ENCODE results near the gene ALG8.
"Not testable (repeated sequence)": the region's sequence is repeated elsewhere in the genome, so short reads cannot be mapped to it uniquely, and the experiment has no call there.

ALG8 gene

DNA sequence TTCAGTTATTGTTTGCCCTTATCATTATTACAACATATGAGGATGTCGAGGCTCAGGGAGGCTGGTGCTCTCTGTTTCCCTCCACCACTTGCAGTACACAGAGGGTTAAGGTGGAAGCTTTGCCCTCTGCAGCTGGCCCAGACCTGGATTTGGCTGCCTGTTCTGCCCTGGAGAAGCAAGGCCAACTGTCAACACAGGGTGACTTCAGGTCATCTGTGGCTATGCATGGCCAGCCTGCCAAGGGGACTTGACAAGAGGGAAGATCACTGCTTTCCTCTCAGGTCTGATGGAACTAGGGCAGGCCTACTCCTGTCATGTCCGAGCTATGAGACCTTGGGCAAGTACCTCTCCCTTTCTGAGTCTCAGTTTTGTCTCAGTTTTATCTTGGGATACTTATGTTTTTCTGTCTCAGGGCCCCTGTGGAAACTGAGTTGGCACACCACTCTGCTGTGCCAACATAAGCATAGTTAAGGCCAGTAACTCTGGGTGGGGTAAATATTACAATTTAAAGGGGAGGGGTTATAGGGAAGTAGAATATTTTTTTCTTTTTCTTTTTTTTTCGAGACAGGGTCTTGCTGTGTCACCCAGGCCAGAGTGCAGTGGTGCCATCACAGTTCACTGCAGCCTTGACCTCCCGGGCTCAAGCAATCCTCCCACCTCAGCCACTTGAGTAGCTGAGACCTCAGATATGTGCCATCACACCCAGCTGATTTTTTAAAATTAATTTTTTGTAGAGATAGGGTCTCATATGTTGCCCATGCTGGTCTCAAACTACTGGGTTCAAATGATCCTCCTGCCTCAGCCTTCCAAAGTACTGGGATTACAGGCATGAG is 78.1 kb downstream of the ALG8 start:
- no peak for TF ChIP-seq ZNF274 (IDR thresholded peaks at IDR 0.05; ENCODE audit: low read depth, low read length)
- no peak overlapping the region for H3K4me3 ChIP-seq (ENCODE audit: low read length)

GRCh38 chr11:78060533-78060932 is 78.9 kb downstream of the ALG8 start:
- H3K4me3 ChIP-seq (ENCODE audit: low read length): no peak overlapping the region
- no peak for TF ChIP-seq ZNF274 (IDR thresholded peaks at IDR 0.05; ENCODE audit: low read depth, low read length)

DNA sequence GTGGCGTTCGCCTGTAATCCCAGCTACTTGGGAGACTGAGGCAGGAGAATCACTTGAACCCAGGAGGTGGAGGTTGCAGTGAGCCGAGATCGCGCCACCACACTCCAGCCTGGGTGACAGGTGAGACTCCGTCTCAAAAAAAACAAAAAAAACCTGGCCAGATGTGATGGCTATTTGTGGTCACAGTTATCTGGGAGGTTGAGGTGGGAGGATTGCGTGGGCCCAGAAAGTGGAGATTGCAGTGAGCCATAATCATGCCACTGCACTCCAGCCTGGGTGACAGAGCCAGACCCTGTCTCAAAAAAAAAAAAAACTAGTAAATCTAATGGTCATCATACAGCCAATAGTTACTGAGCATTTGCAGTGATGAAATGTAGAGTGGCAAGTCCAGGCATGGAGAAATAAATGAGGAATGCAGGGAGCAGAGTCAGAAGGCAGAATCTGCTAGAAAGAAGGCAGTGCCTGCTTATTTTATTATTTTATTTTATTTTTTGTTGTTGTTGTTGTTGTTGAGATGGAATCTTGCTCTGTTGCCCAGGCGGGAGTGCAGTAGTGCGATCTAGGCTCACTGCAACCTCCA is 79.6 kb downstream of the ALG8 start:
- not testable (repeated sequence) for H3K4me3 ChIP-seq (ENCODE audit: low read length)

GRCh38 chr11:78057462-78058055 is 81.9 kb downstream of the ALG8 start:
- TF ChIP-seq ZNF274 (IDR thresholded peaks at IDR 0.05; ENCODE audit: low read depth, low read length): no peak
- no peak overlapping the region for H3K4me3 ChIP-seq (ENCODE audit: low read length)

GRCh38 chr11:78056093-78056492 is 83.3 kb downstream of the ALG8 start:
- no peak overlapping the region for H3K4me3 ChIP-seq (ENCODE audit: low read length)
- TF ChIP-seq ZNF274 (IDR thresholded peaks at IDR 0.05; ENCODE audit: low read depth, low read length): no peak

GRCh38 chr11:78054971-78055370 is 84.5 kb downstream of the ALG8 start:
- H3K4me3 ChIP-seq (ENCODE audit: low read length): no peak overlapping the region
- no peak for TF ChIP-seq ZNF274 (IDR thresholded peaks at IDR 0.05; ENCODE audit: low read depth, low read length)

- no peak overlapping the region for H3K4me3 ChIP-seq (ENCODE audit: low read length)
- no peak for TF ChIP-seq ZNF274 (IDR thresholded peaks at IDR 0.05; ENCODE audit: low read depth, low read length)
Observed at GRCh38 chr11:78050964-78051831, 88.2 kb downstream of the ALG8 start.

All from GM08714 (cell line).